Gastroesophageal sphincter (tissue), 3 donors: ENCODE data around the gene CTNND2.

Experiments
- EP300 ChIP-seq: sonication (generic); formaldehyde crosslinking; IDR thresholded peaks from one replicate; pipeline ENCODE4 v1.6.1; 2017; ENCODE audit warnings: antibody characterized with exemption, mild to moderate bottlenecking
- POLR2A ChIP-seq, 2 donors: fragments of 450-650 bp; IDR thresholded peaks; one replicate each; pipeline ENCODE4 v1.6.1; 2017; ENCODE audit warnings: antibody characterized with exemption in 2 of 2, mild to moderate bottlenecking in 2 of 2, moderate library complexity in 1 of 2
- POLR2AphosphoS5 ChIP-seq: sonication (generic); formaldehyde crosslinking; IDR thresholded peaks from one replicate; pipeline ENCODE4 v1.6.1; 2017; ENCODE audit warnings: antibody characterized with exemption
- TF ChIP-seq, protein P1 (sequence below), 4 experiments: fragments of 200-600 bp in 2 of 4; fragments of 450-650 bp in 2 of 4; sonication (generic) in 1 of 4; IDR thresholded peaks; one replicate each; pipeline ENCODE4 v1.5.1; 2017 to 2019; ENCODE audit warnings: antibody characterized with exemption in 4 of 4, mild to moderate bottlenecking in 2 of 4, moderate library complexity in 2 of 4

DNA sequence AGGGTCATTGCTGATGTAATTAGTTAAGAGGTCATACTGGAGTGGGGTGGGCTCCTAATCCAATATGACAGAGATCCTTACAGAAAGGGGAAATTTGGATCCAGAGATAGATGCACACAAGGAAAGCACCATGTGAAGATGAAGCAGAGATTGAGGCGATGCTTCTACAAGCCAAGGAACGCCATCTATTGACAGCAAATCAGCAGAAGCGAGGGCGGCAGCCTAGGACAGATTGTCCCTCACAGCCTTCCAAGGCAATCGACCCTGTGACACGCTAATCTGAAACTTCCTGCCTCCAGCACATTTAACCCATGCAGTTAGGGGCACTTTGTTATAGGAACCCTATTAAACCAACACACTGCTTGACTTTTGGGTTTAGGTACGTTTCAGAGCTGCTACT lies 858.1 kb downstream of the CTNND2 start:
- no peak for TF ChIP-seq POLR2AphosphoS5
- TF ChIP-seq, protein P1, sequence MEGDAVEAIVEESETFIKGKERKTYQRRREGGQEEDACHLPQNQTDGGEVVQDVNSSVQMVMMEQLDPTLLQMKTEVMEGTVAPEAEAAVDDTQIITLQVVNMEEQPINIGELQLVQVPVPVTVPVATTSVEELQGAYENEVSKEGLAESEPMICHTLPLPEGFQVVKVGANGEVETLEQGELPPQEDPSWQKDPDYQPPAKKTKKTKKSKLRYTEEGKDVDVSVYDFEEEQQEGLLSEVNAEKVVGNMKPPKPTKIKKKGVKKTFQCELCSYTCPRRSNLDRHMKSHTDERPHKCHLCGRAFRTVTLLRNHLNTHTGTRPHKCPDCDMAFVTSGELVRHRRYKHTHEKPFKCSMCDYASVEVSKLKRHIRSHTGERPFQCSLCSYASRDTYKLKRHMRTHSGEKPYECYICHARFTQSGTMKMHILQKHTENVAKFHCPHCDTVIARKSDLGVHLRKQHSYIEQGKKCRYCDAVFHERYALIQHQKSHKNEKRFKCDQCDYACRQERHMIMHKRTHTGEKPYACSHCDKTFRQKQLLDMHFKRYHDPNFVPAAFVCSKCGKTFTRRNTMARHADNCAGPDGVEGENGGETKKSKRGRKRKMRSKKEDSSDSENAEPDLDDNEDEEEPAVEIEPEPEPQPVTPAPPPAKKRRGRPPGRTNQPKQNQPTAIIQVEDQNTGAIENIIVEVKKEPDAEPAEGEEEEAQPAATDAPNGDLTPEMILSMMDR (IDR thresholded peaks at IDR 0.05), result peak in 1 of 4 experiments; percentile 6
- no peak for TF ChIP-seq POLR2A (IDR thresholded peaks at IDR 0.05)
- no peak for TF ChIP-seq EP300
